Heart left ventricle (tissue), 16 donors: ENCODE results near the gene AJAP1. TPM values are rescaled to one million over a fixed set of nuclear protein-coding genes. Genes with fewer than 3 reads are reported as not detected.

ENCODE experiments used
- ATAC-seq, 4 donors: fragments of 200-7000 bp; cut with Tn5 transposase; one replicate each; pipeline ENCODE4 v1.9.1; 2020 to 2022; ENCODE audit warnings: moderate library complexity in 4 of 4, mild to moderate bottlenecking in 3 of 4, moderate number of reproducible peaks in 1 of 4
- DNase-seq, 5 donors: peaks; one replicate each; pipeline ENCODE4 v3.0.0-alpha.2; 2020
- H3K27ac ChIP-seq, 12 donors: fragments of 200-600 bp; sonication (generic) in 4 of 12; one replicate each; pipeline versions ENCODE4 v1.5.0 to v1.8.0; 2016 to 2022; ENCODE audit warnings: mild to moderate bottlenecking in 2 of 12
- H3K27me3 ChIP-seq, 9 donors: fragments of 200-600 bp; sonication (generic) in 2 of 9; one replicate each; pipeline versions ENCODE4 v1.5.1 to v1.8.0; 2016 to 2022; ENCODE audit warnings: mild to moderate bottlenecking in 3 of 9
- H3K36me3 ChIP-seq, 9 donors: fragments of 200-600 bp; sonication (generic) in 2 of 9; one replicate each; pipeline versions ENCODE4 v1.5.0 to v1.8.0; 2018 to 2022; ENCODE audit warnings: mild to moderate bottlenecking in 2 of 9
- H3K4me1 ChIP-seq, 12 donors: fragments of 200-600 bp; sonication (generic) in 4 of 12; one replicate each; pipeline versions ENCODE4 v1.5.0 to v1.8.0; 2016 to 2022; ENCODE audit warnings: mild to moderate bottlenecking in 3 of 12
- H3K4me3 ChIP-seq, 12 donors: fragments of 200-600 bp; sonication (generic) in 4 of 12; one replicate each; pipeline versions ENCODE4 v1.5.0 to v1.8.0; 2017 to 2022; ENCODE audit warnings: mild to moderate bottlenecking in 9 of 12, moderate library complexity in 4 of 12
- H3K9me3 ChIP-seq, 12 donors: fragments of 200-600 bp; sonication (generic) in 4 of 12; one replicate each; pipeline versions ENCODE4 v1.5.0 to v1.8.0; 2016 to 2022; ENCODE audit warnings: mild to moderate bottlenecking in 1 of 12
- CTCF ChIP-seq, 12 donors: fragments of 200-600 bp; sonication (generic) in 4 of 12; IDR thresholded peaks; one replicate each; pipeline versions ENCODE4 v1.5.0 to v1.8.0; 2018 to 2022; ENCODE audit warnings: antibody characterized with exemption in 12 of 12, mild to moderate bottlenecking in 5 of 12
- POLR2A ChIP-seq, 2 donors: fragments of 450-650 bp; IDR thresholded peaks; one replicate each; pipeline ENCODE4 v1.6.1; 2017; ENCODE audit warnings: antibody characterized with exemption in 2 of 2, mild to moderate bottlenecking in 2 of 2, moderate library complexity in 2 of 2
- WGBS, 4 donors: extraction: QIAGEN DNeasy Blood & Tissue Kit in 2 of 4; methylation state at CpG; one replicate each; pipeline versions ENCODE4 v1.1.5 to v1.1.7; 2013 to 2018; 5-methylcytosine and 5-hydroxymethylcytosine counted together
- intact Hi-C, 10 donors: fragments of 100-400 bp; cut with DNase I; formaldehyde crosslinking; loops; one replicate each; pipeline versions ENCODE4 v1.11.1 to v1.14.2; 2022
- polyA plus RNA-seq, 2 donors: library from polyadenylated mRNA; stranded (reverse); fragments of 200-250 nt; gene quantifications; one replicate each; pipeline ENCODE4 v1.2.3, GENCODE V29; 2013
- total RNA-seq, 9 donors: library from RNA; depleted of rRNA in 2 of 9; stranded (reverse); fragments of >200 nt in 2 of 9; fragmentation: NEBNext Ultra II Directional in 3 of 9; extraction: Animal tissue kit (Norgen Biotek cat#: 25700) in 3 of 9; gene quantifications; one replicate each; pipeline versions ENCODE4 v1.1.0 to v1.2.4, GENCODE V29; 2016 to 2023
- donor health status: ischemic (EF 13 %, LVEDD 7.1; RV severe dilation, severe dysfunction).
- donor health status: healthy with polysubstance abuse.
- donor health status: DM: no; HTN: yes; CAD: no.
- donor health status: DM: no; HTN: no; CAD: no.
- donor health status: ischemic (EF 25% LVEDD 6.9; RV normal size, moderate dysfunction).
- donor health status: ischemic (EF 25% LVEDD 5.7; RV mildly dilated, moderate dysfunction).
- donor health status: healthy.
- donor health status: DM: yes; HTN: yes; CAD: no.
- donor health status: ischemic (EF 35%, LVEDD 5.7; RV mildly dilated, moderate dysfunction).
- donor health status: nonischemic (EF 11% LVEDD 7.7; RV severe dilation, severe dysfunction).
- donor health status: DM: yes; HTN: yes; CAD: no.
- donor health status: PGD.
- donor health status: ischemic (EF 29% LVEDD 5.4; RV normal size, mild dysfunction).
- donor health status: nonischemic (EF 23%, LVEDD 6.1; RV moderate dilation, normal function).

AJAP1 gene
- total and polyA plus RNA-seq, 11 donors: 0.01 to 0.67 (median 0.07) TPM; not detected in 2

GRCh38 chr1:4660917-4661594 lies 6.6 kb downstream of the AJAP1 start:
- Histone ChIP-seq H3K9me3 (no peaks in the 10 kb centered on the region), H3K4me3 (no peak overlapping the region), H3K27ac (no peak overlapping the region), H3K36me3 (no peaks in the 10 kb centered on the region), H3K4me1 (peaks cover 0 to 6% (median under 1%) of the 10 kb centered on the region in 12 donors), H3K27me3 (peaks cover 2 to 91% (median 44%) of the 10 kb centered on the region in 9 donors)
- 61 to 77% (median 68%) methylated on average over 4 of the region's 4 CpGs for WGBS, 4 donors
- no peak for DNase-seq
- TF ChIP-seq POLR2A (IDR thresholded peaks at IDR 0.05) (no peak), CTCF (IDR thresholded peaks at IDR 0.05) (no peak)
- no peak for ATAC-seq
- intact Hi-C loops: loop anchor here in 1 of 10 donors (10.0 kb wide), 1 partner anchor 164 kb away; no protein-coding TSS in a partner anchor

GRCh38 chr1:4661595-4661917 lies 7.1 kb downstream of the AJAP1 start:
- Histone ChIP-seq H3K9me3 (no peaks in the 10 kb centered on the region), H3K4me1 (peaks cover 0 to 1% (median 0%) of the 10 kb centered on the region in 12 donors), H3K27ac (no peak overlapping the region), H3K36me3 (no peaks in the 10 kb centered on the region), H3K27me3 (peaks cover 2 to 86% (median 40%) of the 10 kb centered on the region in 9 donors), H3K4me3 (no peak overlapping the region)
- TF ChIP-seq POLR2A (IDR thresholded peaks at IDR 0.05) (no peak), CTCF (IDR thresholded peaks at IDR 0.05) (no peak)
- DNase-seq (no peak), ATAC-seq (no peak)
- 64 to 84% (median 68%) methylated on average over 2 of the region's 2 CpGs for WGBS, 4 donors
- intact Hi-C loops: loop anchor here in 1 of 10 donors (10.0 kb wide), 1 partner anchor 163 kb away; no protein-coding TSS in a partner anchor

GRCh38 chr1:4662168-4662567 lies 7.8 kb downstream of the AJAP1 start:
- Histone ChIP-seq H3K27ac (no peak overlapping the region), H3K4me1 (no peaks in the 10 kb centered on the region), H3K36me3 (no peaks in the 10 kb centered on the region), H3K27me3 (peaks cover 2 to 84% (median 39%) of the 10 kb centered on the region in 9 donors), H3K9me3 (no peaks in the 10 kb centered on the region), H3K4me3 (no peak overlapping the region)
- no peak for DNase-seq
- intact Hi-C loops: loop anchor here in 1 of 10 donors (10.0 kb wide), 1 partner anchor 163 kb away; no protein-coding TSS in a partner anchor
- 79 to 83% (median 81%) methylated on average over 13 of the region's 13 CpGs for WGBS, 4 donors
- TF ChIP-seq POLR2A (IDR thresholded peaks at IDR 0.05) (no peak), CTCF (IDR thresholded peaks at IDR 0.05) (no peak)
- ATAC-seq: no peak

- Histone ChIP-seq H3K27me3 (peaks cover 2 to 84% (median 33%) of the 10 kb centered on the region in 9 donors), H3K9me3 (no peaks in the 10 kb centered on the region), H3K4me1 (no peaks in the 10 kb centered on the region), H3K27ac (no peak overlapping the region), H3K4me3 (no peak overlapping the region), H3K36me3 (no peaks in the 10 kb centered on the region)
- intact Hi-C loops: loop anchor here in 1 of 10 donors (10.0 kb wide), 1 partner anchor 162 kb away; no protein-coding TSS in a partner anchor
- TF ChIP-seq CTCF (IDR thresholded peaks at IDR 0.05) (no peak), POLR2A (IDR thresholded peaks at IDR 0.05) (no peak)
- WGBS, 4 donors: 68 to 84% (median 76%) methylated on average over 7 of the region's 7 CpGs
- ATAC-seq (no peak), DNase-seq (no peak)
Measured at GRCh38 chr1:4662723-4663122, 8.3 kb downstream of the AJAP1 start.
